Anterior cingulate cortex (tissue), 58 donors: ENCODE results near the gene POLR2J.
"Not testable (repeated sequence)": the region's sequence is repeated elsewhere in the genome, so short reads cannot be mapped to it uniquely, and the experiment has no call there.

Source experiments
- DNase-seq, 58 donors: peaks; one replicate each; lab custom pipeline; 2025; lab: John Stamatoyannopoulos, UW

POLR2J gene

DNA sequence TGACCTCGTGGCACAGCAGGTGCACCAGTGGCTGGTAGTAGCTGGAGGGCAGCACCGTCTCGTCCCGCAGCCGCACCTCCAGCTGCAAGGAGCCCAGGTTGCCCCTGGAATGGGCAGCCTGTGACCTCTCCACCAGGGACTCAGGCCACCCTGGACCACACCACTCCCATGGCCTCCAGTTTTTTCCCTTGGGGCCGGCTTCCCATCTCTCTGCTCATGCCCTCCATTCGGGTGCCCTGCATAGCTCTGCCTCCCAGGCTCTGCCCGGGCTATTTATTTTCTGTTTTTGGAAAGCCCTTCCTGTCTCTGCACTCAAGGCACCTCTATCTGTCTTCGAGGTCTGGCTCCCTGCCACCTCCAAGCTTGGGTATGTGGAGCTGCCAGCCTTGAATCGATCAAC, 18.1 kb upstream of the POLR2J start:
- DNase-seq, result not testable (repeated sequence)

DNA sequence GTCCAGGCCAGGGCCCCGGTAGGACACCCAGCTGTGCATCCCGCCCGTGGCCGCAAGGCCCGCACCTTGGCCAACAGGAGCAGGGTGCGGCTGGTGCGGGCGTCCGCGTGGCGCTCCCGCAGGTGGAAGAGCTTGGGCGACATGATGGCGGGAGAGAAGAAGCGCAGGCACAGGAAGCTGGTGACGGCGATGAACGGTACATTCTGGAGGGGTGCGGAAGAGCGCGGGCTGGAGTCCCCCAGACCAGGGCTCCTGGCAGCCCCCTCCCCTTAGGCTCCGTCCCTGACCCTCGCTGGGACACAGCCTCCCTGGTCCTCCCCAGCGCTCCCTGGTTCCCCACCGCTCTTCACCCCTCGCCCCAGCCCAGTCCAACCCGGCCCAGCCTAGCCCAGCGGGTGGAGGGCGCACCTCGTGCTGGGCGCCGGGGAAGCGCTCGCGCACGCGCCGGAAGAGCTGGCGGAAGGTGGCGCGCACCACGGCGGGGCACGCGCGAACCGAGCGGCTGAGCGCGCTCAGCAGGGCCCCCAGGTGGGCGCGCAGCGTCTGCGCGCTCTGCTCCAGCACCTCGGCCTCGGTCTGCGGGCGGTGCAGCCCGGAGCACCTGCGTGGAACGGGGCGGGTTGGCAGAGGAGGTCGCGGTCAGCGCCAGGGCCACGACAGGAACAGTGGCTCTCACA, 15.9 kb upstream of the POLR2J start:
- not testable (repeated sequence) for DNase-seq

DNA sequence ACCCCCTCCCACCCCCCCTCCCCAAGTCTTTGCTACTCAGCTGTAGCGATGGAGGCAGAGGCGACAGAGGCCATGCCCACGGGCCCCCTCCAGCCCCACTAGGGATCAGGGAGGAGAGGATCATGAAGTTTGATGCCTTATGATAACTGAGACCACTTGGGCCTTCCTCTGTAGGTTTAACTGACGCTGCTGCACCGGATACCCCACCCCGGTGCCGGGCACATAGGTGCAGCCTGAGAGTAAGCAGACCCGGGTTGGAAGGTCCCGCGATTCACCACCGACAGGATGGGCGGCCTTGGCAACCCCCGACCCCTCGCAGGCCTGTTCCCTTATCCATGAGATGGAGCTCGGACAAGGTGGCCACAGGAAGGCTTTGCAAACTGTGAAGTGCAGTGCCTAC, 15.3 kb upstream of the POLR2J start:
- DNase-seq, result not testable (repeated sequence)

DNA sequence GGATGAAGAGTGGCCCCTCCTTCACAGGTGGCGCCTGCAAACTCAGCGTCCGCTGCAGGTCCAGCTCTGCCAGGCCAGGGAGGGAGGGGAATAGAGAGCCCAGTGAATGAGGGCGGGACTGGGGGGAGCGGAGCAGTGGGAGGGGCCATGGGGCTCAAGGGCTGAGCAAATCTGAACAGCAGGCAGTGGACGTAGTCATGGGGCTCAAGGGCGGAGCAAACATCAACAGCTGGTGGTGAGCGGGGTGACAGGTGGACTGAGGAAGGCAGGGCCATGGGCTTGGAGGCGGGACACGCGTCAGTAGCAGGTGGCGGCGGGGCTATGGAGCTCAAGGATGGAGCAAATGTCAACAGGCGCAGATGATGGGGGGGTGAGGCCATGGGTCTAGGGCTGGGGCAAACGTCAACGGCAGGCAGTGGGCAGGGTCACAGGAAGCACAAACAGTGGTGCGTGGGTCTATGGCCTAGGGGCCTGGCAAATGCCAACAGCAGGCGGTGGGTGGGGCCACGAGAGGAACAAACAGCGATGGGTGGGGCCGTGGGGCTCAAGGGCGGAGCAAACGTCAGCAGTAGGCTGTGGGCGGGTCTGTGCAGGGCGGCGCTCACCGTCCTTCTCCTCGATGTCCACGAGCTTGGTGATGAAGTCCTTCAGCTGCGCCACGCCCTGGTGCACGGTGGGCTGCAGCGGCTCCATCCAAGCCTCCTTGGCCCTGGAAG, 14.7 kb upstream of the POLR2J start:
- DNase-seq, result not testable (repeated sequence)

DNA sequence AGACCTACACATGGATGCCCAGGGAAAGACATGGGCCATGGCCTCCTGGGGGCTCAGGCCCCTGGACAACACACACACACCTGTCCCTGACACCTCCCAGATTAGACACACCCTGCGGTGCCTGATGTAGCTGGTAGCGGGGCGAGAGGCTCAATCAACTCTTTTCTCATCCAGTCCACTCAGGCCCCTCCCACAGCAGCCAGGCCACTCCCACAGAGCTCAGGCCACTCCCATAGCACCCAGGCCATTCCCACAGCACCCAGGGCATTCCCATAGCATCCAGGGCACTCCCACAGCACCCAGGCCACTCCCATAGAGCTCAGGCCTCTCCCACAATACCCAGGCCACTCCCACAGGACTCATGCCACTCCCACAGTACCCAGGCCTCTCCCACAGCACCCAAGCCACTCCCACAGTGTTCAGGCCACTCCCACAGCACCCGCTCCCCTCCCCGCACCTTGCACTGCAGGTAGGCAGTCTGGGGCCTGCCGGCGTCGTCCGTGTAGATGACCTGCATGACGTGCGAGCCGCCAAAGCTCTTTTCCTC, 11.9 kb upstream of the POLR2J start:
- DNase-seq, result not testable (repeated sequence)

- not testable (repeated sequence) for DNase-seq
These were observed 5.6 kb upstream of the POLR2J start for GRCh38 chr7:102484317-102484716.

DNA sequence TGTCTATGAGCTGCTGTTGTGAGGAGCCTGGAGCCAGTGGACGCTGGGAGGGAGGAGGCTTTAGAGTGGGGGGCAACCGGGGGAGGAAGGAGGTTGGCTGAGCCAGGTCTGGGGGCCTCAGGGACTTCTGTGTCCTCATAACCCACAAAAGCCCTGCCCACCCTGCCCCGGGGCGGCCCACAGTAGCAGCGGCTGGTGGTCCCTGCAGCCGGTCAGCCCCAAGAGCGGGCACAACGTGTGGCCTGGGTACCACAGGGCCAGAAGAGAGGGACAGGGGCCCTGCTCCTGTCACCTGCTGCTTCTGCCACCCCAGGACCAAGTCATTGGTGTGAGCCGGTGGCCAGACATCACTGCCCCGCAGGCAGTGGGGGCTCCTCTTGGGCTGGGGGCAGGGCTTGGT, 3.2 kb upstream of the POLR2J start:
- not testable (repeated sequence) for DNase-seq

- DNase-seq, result not testable (repeated sequence)
These were observed 1.4 kb upstream of the POLR2J start for GRCh38 chr7:102479982-102480637.

DNA sequence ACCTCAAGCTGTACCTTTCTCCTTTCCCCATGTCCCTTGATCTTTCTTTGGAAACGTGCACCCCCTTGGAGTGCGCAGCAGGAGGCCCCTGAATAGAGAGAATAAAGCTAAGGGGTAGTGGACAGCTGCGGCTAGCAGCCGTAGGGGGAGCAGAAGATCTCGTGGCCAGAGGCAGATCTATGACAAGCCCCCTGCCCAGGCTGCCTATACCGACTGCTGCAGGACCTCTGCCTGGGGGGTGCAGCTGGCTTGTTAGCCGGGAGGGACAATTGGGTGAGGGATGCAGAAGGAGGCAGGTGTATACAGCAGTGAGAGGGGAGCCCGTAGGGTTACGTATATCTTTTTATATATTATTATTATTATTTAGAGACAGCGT, 475 bp upstream of the POLR2J start:
- not testable (repeated sequence) for DNase-seq

DNA sequence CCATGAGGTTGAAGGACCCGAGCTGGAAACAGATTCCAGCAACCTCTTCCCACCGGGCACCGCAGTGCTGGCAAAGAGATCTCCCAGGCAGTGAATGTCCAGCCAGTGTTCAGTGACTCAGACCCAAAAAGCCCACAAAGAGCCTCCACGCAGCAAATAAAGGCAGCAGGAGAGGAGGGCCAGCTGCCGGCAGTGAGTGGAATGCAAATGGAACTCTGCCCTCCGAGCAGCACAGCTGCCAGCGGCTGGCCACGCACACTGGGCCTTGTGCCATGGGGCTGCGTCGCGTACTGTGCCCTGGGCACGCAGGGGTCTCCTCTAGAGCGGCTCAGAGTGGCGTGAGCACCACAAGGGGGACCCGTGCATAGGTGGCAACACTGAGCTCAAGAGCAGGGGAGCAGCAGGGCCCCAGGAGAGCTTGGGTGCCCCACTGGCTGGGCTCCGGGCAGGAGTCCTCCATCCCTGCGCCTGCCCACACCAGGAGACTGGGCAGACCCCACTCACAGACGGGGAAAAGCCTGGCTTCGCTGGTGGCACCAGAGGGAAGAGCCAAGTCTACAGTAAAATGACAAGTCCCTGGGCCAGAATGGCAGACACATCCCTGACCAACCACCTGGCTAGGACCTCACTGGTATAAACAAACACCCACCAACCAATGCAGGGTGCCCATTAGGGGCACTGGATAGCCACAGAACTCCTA, 3.8 kb downstream of the POLR2J start:
- not testable (repeated sequence) for DNase-seq

- DNase-seq, result not testable (repeated sequence)
These were observed 4.6 kb downstream of the POLR2J start for GRCh38 chr7:102474116-102474515.

- peak in 9 of 58 donors; percentile 8 to 41 (median 21) for DNase-seq
These were observed 5.3 kb downstream of the POLR2J start for GRCh38 chr7:102473271-102473991.

DNA sequence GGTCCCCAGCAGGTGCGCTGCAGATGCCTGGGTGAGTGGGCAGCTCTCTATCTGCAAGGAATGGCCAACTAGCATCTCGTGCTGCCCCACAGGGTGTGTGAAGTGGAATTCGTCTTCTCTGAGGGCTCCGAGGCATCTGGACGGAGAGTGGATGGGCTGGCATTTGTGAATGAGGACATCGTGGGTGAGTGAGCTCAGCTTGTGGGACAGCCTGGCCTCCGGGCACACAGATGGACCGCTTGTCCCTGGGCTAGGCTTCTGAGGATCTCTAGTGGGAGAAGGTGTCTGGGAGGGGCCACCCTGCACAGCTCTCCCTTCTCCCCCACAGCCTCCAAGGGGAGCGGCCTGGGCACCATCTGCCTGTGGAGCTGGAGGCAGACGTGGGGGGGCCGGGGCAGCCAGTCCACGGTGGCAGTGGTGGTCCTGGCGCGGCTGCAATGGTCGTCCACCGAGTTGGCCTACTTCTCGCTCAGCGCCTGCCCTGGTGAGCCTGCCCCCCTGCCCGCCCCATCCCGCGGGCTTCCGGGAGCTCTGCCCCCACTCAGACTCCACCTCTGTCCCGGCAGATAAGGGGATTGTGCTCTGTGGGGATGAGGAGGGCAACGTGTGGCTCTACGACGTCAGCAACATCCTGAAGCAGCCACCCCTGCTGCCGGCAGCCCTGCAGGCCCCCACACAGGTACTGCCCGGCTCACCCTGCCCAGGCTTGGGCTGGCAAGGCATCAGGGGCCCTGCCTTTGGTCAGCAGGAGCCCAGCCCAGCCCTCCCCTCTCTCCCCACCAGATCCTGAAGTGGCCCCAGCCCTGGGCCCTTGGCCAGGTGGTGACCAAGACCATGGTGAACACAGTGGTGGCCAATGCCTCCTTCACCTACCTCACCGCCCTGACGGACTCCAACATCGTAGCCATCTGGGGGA, 6.3 kb downstream of the POLR2J start:
- no peak for DNase-seq

GRCh38 chr7:102471791-102472125, 7.0 kb downstream of the POLR2J start:
- DNase-seq, result peak in 1 of 58 donors; percentile 9

DNA sequence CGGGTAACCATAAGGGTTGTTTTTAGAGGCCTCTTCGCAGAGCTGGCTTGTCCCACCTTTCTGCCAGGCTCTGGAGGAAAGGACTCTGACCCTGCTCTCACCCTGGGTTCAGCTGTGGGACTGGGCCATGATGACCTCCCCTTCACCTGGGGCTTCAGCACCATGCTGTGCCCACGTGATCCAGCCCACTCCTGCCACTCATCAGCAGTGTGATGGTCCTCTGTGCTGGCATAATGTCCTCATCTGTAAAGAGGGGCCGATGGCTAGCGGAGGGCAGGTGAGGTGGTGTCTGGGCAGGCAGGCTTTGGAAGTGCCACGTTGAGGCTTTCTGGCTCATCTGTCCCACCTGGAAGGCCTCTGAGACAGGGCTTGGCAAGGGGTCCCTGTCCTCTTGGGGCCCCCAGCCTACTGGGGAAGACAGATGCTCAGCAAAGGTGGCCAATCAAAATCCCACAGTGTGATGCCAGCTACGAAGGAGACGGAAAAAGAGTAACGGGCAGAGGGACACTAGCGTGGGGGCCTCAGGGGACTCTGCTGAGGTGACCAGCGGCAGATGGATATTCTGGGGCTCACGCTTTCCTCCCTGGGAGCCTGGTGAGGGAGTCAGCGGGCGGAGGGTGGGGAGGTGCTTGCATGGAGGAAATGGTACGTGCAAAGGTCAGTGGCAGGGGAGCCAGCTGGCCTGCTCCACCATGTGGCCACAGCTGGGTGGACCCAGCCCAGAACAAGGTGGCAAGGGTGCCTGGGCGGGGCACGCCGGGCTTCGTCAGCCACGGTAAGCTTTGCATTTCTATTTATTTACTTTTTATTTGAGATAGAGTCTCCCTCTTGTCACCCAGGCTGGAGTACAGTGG, 8.5 kb downstream of the POLR2J start:
- no peak for DNase-seq

DNA sequence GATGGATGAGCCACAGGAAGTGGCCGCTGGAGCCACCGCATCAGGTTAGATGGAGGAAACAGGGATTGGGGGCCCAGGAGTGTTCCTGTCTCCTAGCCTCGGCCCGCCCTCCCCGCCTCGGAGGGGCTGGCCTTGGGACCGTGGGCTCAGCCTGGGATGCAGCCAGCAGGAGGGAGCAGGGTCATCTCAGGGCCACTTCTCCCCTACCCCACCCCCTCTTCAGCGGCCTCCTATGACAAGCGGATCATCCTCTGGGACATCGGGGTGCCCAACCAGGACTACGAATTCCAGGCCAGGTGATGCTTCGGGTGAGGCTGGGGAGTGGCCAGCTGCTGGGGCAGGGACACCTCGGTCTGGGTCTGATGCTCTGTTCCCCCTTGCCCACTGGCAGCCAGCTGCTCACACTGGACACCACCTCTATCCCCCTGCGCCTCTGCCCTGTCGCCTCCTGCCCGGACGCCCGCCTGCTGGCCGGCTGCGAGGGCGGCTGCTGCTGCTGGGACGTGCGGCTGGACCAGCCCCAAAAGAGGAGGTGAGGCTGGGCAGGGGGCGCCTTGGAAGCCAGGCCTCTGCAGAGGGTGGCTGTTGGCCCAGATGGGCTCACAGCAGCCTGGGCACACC, 9.3 kb downstream of the POLR2J start:
- DNase-seq, result no peak

DNA sequence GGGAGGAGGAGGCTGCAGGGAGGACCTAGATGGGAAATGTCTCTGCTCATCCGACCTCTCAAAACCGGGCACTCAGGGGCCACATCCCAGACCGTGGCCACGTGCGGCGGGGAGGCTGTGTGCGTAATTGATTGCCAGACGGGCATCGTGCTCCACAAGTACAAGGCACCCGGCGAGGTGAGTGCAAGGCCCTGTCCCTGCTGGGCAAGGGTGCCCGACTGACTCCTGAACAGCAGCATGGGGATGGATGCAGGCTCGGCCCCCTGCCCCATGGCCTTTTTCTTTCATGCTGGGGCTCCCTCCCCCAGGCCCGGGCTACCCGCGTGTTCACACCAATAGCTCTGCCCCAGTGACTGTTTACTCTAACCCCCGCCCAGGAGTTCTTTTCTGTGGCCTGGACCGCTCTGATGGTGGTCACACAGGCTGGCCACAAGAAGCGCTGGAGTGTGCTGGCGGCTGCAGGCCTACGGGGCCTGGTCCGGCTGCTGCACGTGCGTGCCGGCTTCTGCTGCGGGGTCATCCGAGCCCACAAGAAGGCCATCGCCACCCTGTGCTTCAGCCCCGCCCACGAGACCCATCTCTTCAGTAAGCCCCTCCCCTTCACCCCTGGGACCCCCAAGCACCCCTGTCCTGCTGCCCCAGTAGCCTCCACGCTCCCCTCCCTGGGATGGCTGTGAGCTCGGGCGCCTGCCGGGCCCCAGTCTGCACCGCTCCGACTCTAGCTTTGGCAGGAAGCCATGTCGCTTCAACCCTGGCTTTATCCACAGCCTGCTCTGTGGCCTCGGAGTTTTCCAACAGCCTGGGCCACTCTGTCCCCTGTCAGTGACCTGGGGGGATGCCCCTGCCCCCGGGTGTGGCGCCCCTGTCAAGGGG, 10.0 kb downstream of the POLR2J start:
- no peak for DNase-seq
